HCT116 (cell line): Measurements from ENCODE around the gene GRM8. TPM values are rescaled to one million over a fixed set of nuclear protein-coding genes. Genes with fewer than 3 reads are reported as not detected.

Experiments
- ATAC-seq: fragments of 200-7000 bp; cut with Tn5 transposase; 2 replicates; pipeline ENCODE4 v1.9.1; 2020; ENCODE audit warnings: mild to moderate bottlenecking, moderate library complexity
- BruUV-seq: library from RNA; stranded (reverse); fragments of 400-500 nt; replicated peaks from 2 replicates; lab custom pipeline; 2021; lab: Mats Ljungman, UMichigan
- CTCF ChIA-PET: fragments of 300-600 bp; sonication (Branson Sonifier 250); formaldehyde crosslinking; loops from one replicate; lab custom pipeline; 2021; ENCODE audit warnings: antibody characterized with exemption; lab: Charles Lee
- POLR2A ChIA-PET: fragments of 300-600, 350-600 bp; sonication (Branson Sonifier 250); formaldehyde crosslinking; loops from one replicate; lab custom pipeline; 2021; ENCODE audit warnings: antibody characterized with exemption; lab: Charles Lee
- RAD21 ChIA-PET, 2 experiments: fragments of 300-600 bp; sonication (Branson Sonifier 250); formaldehyde crosslinking; loops; one replicate each; lab custom pipeline; 2023; ENCODE audit warnings: low total read pairs in 2 of 2; ENCODE audit not compliant: uncharacterized antibody in 2 of 2, unreplicated experiment in 2 of 2, low non-redundant PET in 1 of 2; lab: Charles Lee
- DNase-seq: peaks from one replicate; pipeline ENCODE4 v3.0.0-alpha.2; 2010; ENCODE audit warnings: low read depth, low spot score
- H2AFZ ChIP-seq: fragments of 200-600 bp; shearing (Covaris generic), sonication (generic); 2 replicates; pipeline ENCODE4 v1.6.1; 2017; ENCODE audit warnings: low read depth, mixed run types, mixed read lengths, antibody characterized with exemption, low read length; ENCODE audit not compliant: poor library complexity, severe bottlenecking
- H3K27ac ChIP-seq: 2 replicates; pipeline ENCODE4 v1.5.1; 2012; ENCODE audit warnings: low read depth, low read length
- H3K27me3 ChIP-seq: fragments of 200-600 bp; sonication (generic); 2 replicates; pipeline ENCODE4 v1.6.1; 2016; ENCODE audit warnings: mixed run types, low read length, mixed read lengths; ENCODE audit not compliant: insufficient read depth
- H3K36me3 ChIP-seq, 2 experiments: fragments of 200-500 bp in 1 of 2; fragments of 200-600 bp in 1 of 2; sonication (Bioruptor generic) in 1 of 2; sonication (generic) in 1 of 2; 2 replicates each; pipeline versions ENCODE4 v1.5.1 to v1.6.1; 2014 to 2016; ENCODE audit warnings: low read length in 2 of 2, inconsistent platforms in 1 of 2, mixed read lengths in 1 of 2, mixed run types in 1 of 2; ENCODE audit not compliant: insufficient read depth in 2 of 2, control insufficient read depth in 1 of 2
- H3K4me1 ChIP-seq, 2 experiments: fragments of 200-600 bp in 1 of 2; sonication (generic) in 1 of 2; 2 replicates each; pipeline versions ENCODE4 v1.5.1 to v1.6.1; 2012 to 2017; ENCODE audit warnings: low read length in 2 of 2, inconsistent platforms in 1 of 2, mild to moderate bottlenecking in 1 of 2, mixed read lengths in 1 of 2, mixed run types in 1 of 2, moderate library complexity in 1 of 2; ENCODE audit not compliant: insufficient read depth in 2 of 2, control insufficient read depth in 1 of 2
- H3K4me2 ChIP-seq: fragments of 200-600 bp; sonication (generic); 2 replicates; pipeline ENCODE4 v1.6.1; 2017; ENCODE audit warnings: mixed run types, low read length, mixed read lengths
- H3K4me3 ChIP-seq, 2 experiments: fragments of 200-600 bp in 1 of 2; sonication (generic) in 1 of 2; replicated peaks in 1 of 2; 2 replicates each; pipeline ENCODE4 v1.5.1; 2011 to 2016; ENCODE audit warnings: low read length in 2 of 2, control low read depth in 1 of 2, low read depth in 1 of 2, mild to moderate bottlenecking in 1 of 2, mixed read lengths in 1 of 2, mixed run types in 1 of 2
- H3K79me2 ChIP-seq: fragments of 200-600 bp; sonication (generic); 2 replicates; pipeline ENCODE4 v1.6.1; 2017; ENCODE audit warnings: mild to moderate bottlenecking, mixed run types, low read length, moderate library complexity, mixed read lengths; ENCODE audit not compliant: insufficient read depth
- H3K9ac ChIP-seq: fragments of 200-600 bp; sonication (generic); 2 replicates; pipeline ENCODE4 v1.6.1; 2016; ENCODE audit warnings: low read length, mixed read lengths
- H3K9me2 ChIP-seq: fragments of 200-600 bp; sonication (generic), shearing (Covaris generic); 2 replicates; pipeline ENCODE4 v1.6.1; 2017; ENCODE audit warnings: mixed run types, mild to moderate bottlenecking, moderate library complexity; ENCODE audit not compliant: insufficient read depth
- H3K9me3 ChIP-seq, 2 experiments: fragments of 200-500 bp in 1 of 2; fragments of 200-600 bp in 1 of 2; sonication (Bioruptor generic) in 1 of 2; sonication (generic) in 1 of 2; 2 replicates each; pipeline ENCODE4 v1.6.1; 2014 to 2017; ENCODE audit warnings: low read length in 2 of 2, mixed read lengths in 2 of 2, inconsistent platforms in 1 of 2, low read depth in 1 of 2, mild to moderate bottlenecking in 1 of 2, mixed run types in 1 of 2, moderate library complexity in 1 of 2; ENCODE audit not compliant: control insufficient read depth in 1 of 2, insufficient read depth in 1 of 2
- H4K20me1 ChIP-seq: fragments of 200-600 bp; sonication (generic), shearing (Covaris generic); 2 replicates; pipeline ENCODE4 v1.6.1; 2017; ENCODE audit warnings: mixed run types, mild to moderate bottlenecking, moderate library complexity; ENCODE audit not compliant: insufficient read depth
- CBX3 ChIP-seq: IDR thresholded peaks from 2 replicates; pipeline ENCODE4 v1.6.1; 2012; ENCODE audit warnings: low read depth
- EZH2 ChIP-seq: fragments of 200-600 bp; sonication (generic); IDR thresholded peaks from 2 replicates; pipeline ENCODE4 v1.6.1; 2017; ENCODE audit warnings: antibody characterized with exemption, mixed run types
- EZH2phosphoT487 ChIP-seq: fragments of 200-600 bp; IDR thresholded peaks from 2 replicates; pipeline ENCODE4 v1.6.1; 2018; ENCODE audit warnings: antibody characterized with exemption, borderline replicate concordance
- POLR2A ChIP-seq: IDR thresholded peaks from 2 replicates; pipeline ENCODE4 v1.7.0; 2011; ENCODE audit warnings: borderline replicate concordance; ENCODE audit not compliant: insufficient read depth, insufficient read length; ENCODE audit errors: extremely low read depth
- POLR2AphosphoS5 ChIP-seq: IDR thresholded peaks from 2 replicates; pipeline ENCODE4 v1.6.1; 2011; ENCODE audit warnings: mild to moderate bottlenecking, low read depth, low read length, moderate library complexity
- RAD21 ChIP-seq: IDR thresholded peaks from 2 replicates; pipeline ENCODE4 v1.6.1; 2012; ENCODE audit warnings: low read depth, mild to moderate bottlenecking
- SIN3A ChIP-seq: IDR thresholded peaks from 2 replicates; pipeline ENCODE4 v1.6.1; 2012; ENCODE audit warnings: low read depth
- SRF ChIP-seq: IDR thresholded peaks from 2 replicates; pipeline ENCODE4 v1.6.1; 2012; ENCODE audit warnings: low read depth
- YY1 ChIP-seq: IDR thresholded peaks from 2 replicates; pipeline ENCODE4 v1.6.1; 2011; ENCODE audit warnings: low read length, low read depth, moderate library complexity, mild to moderate bottlenecking; ENCODE audit not compliant: insufficient replicate concordance; ENCODE audit errors: extremely low read depth
- intact Hi-C: fragments of 100-400 bp; cut with micrococcal nuclease; formaldehyde crosslinking; loops from 2 replicates; pipeline ENCODE4 v1.10.0; 2022
- total RNA-seq: library from RNA; stranded (reverse); gene quantifications from one replicate; pipeline ENCODE4 v1.2.1, GENCODE V29; 2021; ENCODE audit not compliant: unreplicated experiment
- TF ChIP-seq, protein P1 (sequence below): IDR thresholded peaks from 2 replicates; pipeline ENCODE4 v1.6.1; 2011; ENCODE audit warnings: mild to moderate bottlenecking, low read length, moderate library complexity; ENCODE audit not compliant: insufficient replicate concordance; ENCODE audit errors: extremely low read depth
- TF ChIP-seq, protein P2 (sequence below), 3 experiments: fragments of 200-600 bp in 1 of 3; sonication (generic) in 1 of 3; IDR thresholded peaks in 2 of 3; conservative IDR thresholded peaks in 1 of 3; 2 replicates each; pipeline ENCODE4 v1.5.1; 2012 to 2017; ENCODE audit warnings: low read depth in 2 of 3, low read length in 2 of 3, antibody characterized with exemption in 1 of 3, borderline replicate concordance in 1 of 3, control low read depth in 1 of 3, mild to moderate bottlenecking in 1 of 3, mixed read lengths in 1 of 3, mixed run types in 1 of 3, moderate library complexity in 1 of 3; ENCODE audit not compliant: insufficient read depth in 1 of 3

GRM8 gene
- total RNA-seq, 1 experiment from 2014 or later, result 0.05 TPM

DNA sequence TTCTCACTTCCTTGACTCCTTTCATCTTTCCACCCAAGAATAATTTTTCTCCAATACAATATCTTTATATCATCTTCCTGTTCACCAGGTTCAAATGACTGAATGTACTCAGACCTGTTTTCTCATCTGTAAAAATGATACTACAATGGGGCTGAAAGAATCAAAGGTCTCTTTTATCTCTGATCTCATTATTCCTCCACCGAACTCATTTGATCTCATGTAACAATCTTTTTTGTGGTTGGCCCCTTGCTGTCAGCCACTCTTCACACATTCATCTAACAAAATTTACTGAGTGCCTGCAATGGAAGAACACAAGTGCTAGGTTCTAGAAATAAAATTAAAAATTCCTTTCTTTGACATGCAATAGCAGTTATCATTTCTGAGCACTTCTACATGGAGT is 65.0 kb downstream of the GRM8 start:
- H3K9ac ChIP-seq, result no peak overlapping the region
- DNase-seq, result no peak
- peaks cover 8% of the 10 kb centered on the region for H3K27me3 ChIP-seq
- no peaks in the 10 kb centered on the region for H4K20me1 ChIP-seq
- H2AFZ ChIP-seq, result no peak overlapping the region
- no peak overlapping the region for H3K4me2 ChIP-seq
- CTCF ChIA-PET, result no interaction called here
- RAD21 ChIA-PET, result no interaction called here
- POLR2A ChIA-PET, result no interaction called here
- no peak overlapping the region for H3K27ac ChIP-seq
- TF ChIP-seq POLR2AphosphoS5, result no peak
- TF ChIP-seq CBX3, result no peak
- no peak for TF ChIP-seq POLR2A
- no peak for TF ChIP-seq YY1
- TF ChIP-seq RAD21, result no peak
- TF ChIP-seq EZH2, result no peak
- no peak for TF ChIP-seq SRF
- TF ChIP-seq SIN3A, result no peak
- TF ChIP-seq, protein P1, sequence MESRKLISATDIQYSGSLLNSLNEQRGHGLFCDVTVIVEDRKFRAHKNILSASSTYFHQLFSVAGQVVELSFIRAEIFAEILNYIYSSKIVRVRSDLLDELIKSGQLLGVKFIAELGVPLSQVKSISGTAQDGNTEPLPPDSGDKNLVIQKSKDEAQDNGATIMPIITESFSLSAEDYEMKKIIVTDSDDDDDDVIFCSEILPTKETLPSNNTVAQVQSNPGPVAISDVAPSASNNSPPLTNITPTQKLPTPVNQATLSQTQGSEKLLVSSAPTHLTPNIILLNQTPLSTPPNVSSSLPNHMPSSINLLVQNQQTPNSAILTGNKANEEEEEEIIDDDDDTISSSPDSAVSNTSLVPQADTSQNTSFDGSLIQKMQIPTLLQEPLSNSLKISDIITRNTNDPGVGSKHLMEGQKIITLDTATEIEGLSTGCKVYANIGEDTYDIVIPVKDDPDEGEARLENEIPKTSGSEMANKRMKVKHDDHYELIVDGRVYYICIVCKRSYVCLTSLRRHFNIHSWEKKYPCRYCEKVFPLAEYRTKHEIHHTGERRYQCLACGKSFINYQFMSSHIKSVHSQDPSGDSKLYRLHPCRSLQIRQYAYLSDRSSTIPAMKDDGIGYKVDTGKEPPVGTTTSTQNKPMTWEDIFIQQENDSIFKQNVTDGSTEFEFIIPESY, result no peak
- TF ChIP-seq EZH2phosphoT487, result no peak
- TF ChIP-seq, protein P2, sequence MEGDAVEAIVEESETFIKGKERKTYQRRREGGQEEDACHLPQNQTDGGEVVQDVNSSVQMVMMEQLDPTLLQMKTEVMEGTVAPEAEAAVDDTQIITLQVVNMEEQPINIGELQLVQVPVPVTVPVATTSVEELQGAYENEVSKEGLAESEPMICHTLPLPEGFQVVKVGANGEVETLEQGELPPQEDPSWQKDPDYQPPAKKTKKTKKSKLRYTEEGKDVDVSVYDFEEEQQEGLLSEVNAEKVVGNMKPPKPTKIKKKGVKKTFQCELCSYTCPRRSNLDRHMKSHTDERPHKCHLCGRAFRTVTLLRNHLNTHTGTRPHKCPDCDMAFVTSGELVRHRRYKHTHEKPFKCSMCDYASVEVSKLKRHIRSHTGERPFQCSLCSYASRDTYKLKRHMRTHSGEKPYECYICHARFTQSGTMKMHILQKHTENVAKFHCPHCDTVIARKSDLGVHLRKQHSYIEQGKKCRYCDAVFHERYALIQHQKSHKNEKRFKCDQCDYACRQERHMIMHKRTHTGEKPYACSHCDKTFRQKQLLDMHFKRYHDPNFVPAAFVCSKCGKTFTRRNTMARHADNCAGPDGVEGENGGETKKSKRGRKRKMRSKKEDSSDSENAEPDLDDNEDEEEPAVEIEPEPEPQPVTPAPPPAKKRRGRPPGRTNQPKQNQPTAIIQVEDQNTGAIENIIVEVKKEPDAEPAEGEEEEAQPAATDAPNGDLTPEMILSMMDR (IDR thresholded peaks at IDR 0.05 in 2 of 3, conservative IDR thresholded peaks at IDR 0.05 in 1 of 3; ENCODE audit: borderline replicate concordance in 1 of 3, insufficient read depth in 1 of 3, low read depth in 2 of 3, low read length in 2 of 3), result no peak
- no peaks in the 10 kb centered on the region for H3K79me2 ChIP-seq
- no peak for ATAC-seq
- no peaks in the 10 kb centered on the region for H3K36me3 ChIP-seq
- intact Hi-C loops, result no loop called here
- H3K9me3 ChIP-seq, result no peaks in the 10 kb centered on the region
- H3K4me1 ChIP-seq, result no peaks in the 10 kb centered on the region
- no peak overlapping the region for H3K4me3 ChIP-seq
- no TSS peak for BruUV-seq
- H3K9me2 ChIP-seq, result no peaks in the 10 kb centered on the region
